Neural progenitor cell (in vitro differentiated cells): ENCODE results near the gene EVL. TPM values are rescaled to one million over a fixed set of nuclear protein-coding genes. Genes with fewer than 3 reads are reported as not detected.

Experiments used
- DNase-seq: peaks from one replicate; pipeline ENCODE4 v3.0.0-alpha.2; 2016; ENCODE audit warnings: low spot score
- H2AFZ ChIP-seq: fragments of 200-600 bp; sonication (generic); replicated peaks from 2 replicates; pipeline ENCODE4 v1.6.1; 2016; ENCODE audit warnings: antibody characterized with exemption
- H3F3A ChIP-seq: fragments of 200-600 bp; sonication (generic); 2 replicates; pipeline ENCODE4 v1.6.1; 2016; ENCODE audit warnings: antibody characterized with exemption, low read depth
- H3K27ac ChIP-seq: fragments of 200-600 bp; sonication (generic); 2 replicates; pipeline ENCODE4 v1.5.1; 2016; ENCODE audit warnings: mild to moderate bottlenecking
- H3K27me3 ChIP-seq: fragments of 200-600 bp; sonication (generic); 2 replicates; pipeline ENCODE4 v1.6.1; 2016; ENCODE audit warnings: mild to moderate bottlenecking, moderate library complexity
- H3K36me3 ChIP-seq: fragments of 200-600 bp; sonication (generic); 2 replicates; pipeline ENCODE4 v1.5.1; 2016
- H3K4me1 ChIP-seq: fragments of 200-600 bp; sonication (generic); 2 replicates; pipeline ENCODE4 v1.6.1; 2016; ENCODE audit warnings: mixed run types
- H3K4me2 ChIP-seq: fragments of 200-600 bp; sonication (generic); 2 replicates; pipeline ENCODE4 v1.6.1; 2016
- H3K4me3 ChIP-seq: fragments of 200-600 bp; sonication (generic); 2 replicates; pipeline ENCODE4 v1.5.1; 2016
- H3K79me2 ChIP-seq: fragments of 200-600 bp; sonication (generic); 2 replicates; pipeline ENCODE4 v1.6.1; 2016; ENCODE audit warnings: low read depth
- H3K9ac ChIP-seq: fragments of 200-600 bp; sonication (generic); 2 replicates; pipeline ENCODE4 v1.6.1; 2016
- H3K9me3 ChIP-seq: fragments of 200-600 bp; sonication (generic); 2 replicates; pipeline ENCODE4 v1.5.1; 2016; ENCODE audit warnings: low read depth
- H4K20me1 ChIP-seq: fragments of 200-600 bp; sonication (generic); 2 replicates; pipeline ENCODE4 v1.6.1; 2016; ENCODE audit warnings: low read depth
- H3K27ac Mint-ChIP-seq: 3 replicates; pipeline ENCODE4 v1.8.0; 2021; ENCODE audit warnings: mixed read lengths
- H3K27me3 Mint-ChIP-seq: 2 replicates; pipeline ENCODE4 v1.8.0; 2022; ENCODE audit warnings: low read depth, mild to moderate bottlenecking, inconsistent platforms, moderate library complexity, mixed read lengths; ENCODE audit not compliant: insufficient read depth
- H3K36me3 Mint-ChIP-seq: 3 replicates; pipeline ENCODE4 v1.8.0; 2021; ENCODE audit warnings: mixed read lengths
- H3K4me1 Mint-ChIP-seq: 3 replicates; pipeline ENCODE4 v1.8.0; 2021; ENCODE audit warnings: mixed read lengths
- H3K4me3 Mint-ChIP-seq: 3 replicates; pipeline ENCODE4 v1.8.0; 2021; ENCODE audit warnings: mild to moderate bottlenecking, moderate library complexity, mixed read lengths
- H3K9me3 Mint-ChIP-seq: 3 replicates; pipeline ENCODE4 v1.8.0; 2020; ENCODE audit warnings: mixed read lengths
- EZH2 ChIP-seq: fragments of 200-600 bp; sonication (generic); IDR thresholded peaks from 2 replicates; pipeline ENCODE4 v1.6.1; 2017; ENCODE audit warnings: antibody characterized with exemption, mild to moderate bottlenecking, moderate library complexity
- EZH2phosphoT487 ChIP-seq: fragments of 200-600 bp; sonication (generic); IDR thresholded peaks from 2 replicates; pipeline ENCODE4 v1.6.1; 2017; ENCODE audit warnings: antibody characterized with exemption
- microRNA counts: library from miRNA; unstranded; fragments of <30 nt; microRNA quantifications from one replicate; lab custom pipeline; 2016
- microRNA-seq: library from miRNA; unstranded; fragments of <30 nt; microRNA quantifications from one replicate; pipeline ENCODE4, GENCODE V29; 2016
- small RNA-seq: library from RNA; depleted of rRNA; stranded (forward); fragments of <200 nt; gene quantifications from one replicate; pipeline ENCODE3, GENCODE V24; 2015
- total RNA-seq: library from RNA; depleted of rRNA; stranded (reverse); fragments of >200 nt; gene quantifications from 2 replicates; pipeline ENCODE4 v1.2.3, GENCODE V29; 2015; ENCODE audit warnings: low replicate concordance
- TF ChIP-seq, protein P1 (sequence below): fragments of 200-600 bp; sonication (generic); IDR thresholded peaks from 2 replicates; pipeline ENCODE4 v1.5.1; 2017; ENCODE audit warnings: antibody characterized with exemption, mild to moderate bottlenecking

Gene EVL
- total RNA-seq, 1 donor from 2014 or later = 49.2 TPM

DNA sequence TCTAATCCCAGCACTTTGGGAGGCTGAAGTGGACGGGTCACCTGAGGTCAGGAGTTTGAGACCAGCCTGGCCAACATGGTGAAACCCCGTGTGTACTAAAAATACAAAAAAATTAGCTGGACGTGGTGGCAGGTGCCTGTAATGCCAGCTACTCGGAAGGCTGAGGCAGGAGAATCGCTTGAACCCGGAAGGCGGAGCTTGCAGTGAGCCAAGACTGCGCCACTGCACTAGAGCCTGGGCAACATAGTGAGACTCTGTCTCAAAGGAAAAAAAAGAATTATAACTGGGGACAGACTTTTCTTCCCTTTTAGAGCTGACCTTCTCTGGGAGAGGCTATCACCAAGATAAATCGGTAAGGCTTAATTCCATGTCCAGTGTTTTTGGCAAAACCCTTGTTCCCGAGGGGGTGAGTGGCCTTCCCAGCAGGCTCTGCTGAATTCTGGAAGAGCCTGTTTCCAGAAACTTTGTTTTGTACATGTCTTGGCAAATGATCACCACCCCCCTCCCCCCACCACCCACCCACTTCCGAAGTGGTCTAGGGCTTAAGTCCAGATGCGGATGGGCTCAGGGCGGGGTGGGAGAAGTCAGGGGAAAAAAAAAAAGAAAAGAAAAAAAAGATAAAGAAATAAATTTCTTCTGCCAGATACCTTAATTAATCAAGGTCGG lies 126.5 kb downstream of the EVL start:
- TF ChIP-seq, protein P1, sequence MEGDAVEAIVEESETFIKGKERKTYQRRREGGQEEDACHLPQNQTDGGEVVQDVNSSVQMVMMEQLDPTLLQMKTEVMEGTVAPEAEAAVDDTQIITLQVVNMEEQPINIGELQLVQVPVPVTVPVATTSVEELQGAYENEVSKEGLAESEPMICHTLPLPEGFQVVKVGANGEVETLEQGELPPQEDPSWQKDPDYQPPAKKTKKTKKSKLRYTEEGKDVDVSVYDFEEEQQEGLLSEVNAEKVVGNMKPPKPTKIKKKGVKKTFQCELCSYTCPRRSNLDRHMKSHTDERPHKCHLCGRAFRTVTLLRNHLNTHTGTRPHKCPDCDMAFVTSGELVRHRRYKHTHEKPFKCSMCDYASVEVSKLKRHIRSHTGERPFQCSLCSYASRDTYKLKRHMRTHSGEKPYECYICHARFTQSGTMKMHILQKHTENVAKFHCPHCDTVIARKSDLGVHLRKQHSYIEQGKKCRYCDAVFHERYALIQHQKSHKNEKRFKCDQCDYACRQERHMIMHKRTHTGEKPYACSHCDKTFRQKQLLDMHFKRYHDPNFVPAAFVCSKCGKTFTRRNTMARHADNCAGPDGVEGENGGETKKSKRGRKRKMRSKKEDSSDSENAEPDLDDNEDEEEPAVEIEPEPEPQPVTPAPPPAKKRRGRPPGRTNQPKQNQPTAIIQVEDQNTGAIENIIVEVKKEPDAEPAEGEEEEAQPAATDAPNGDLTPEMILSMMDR = no peak
- no peak for TF ChIP-seq EZH2phosphoT487
- no peak for TF ChIP-seq EZH2
- Mint-ChIP-seq H3K27ac (no peak overlapping the region), H3K27me3 (no peaks in the 10 kb centered on the region), H3K4me3 (no peak overlapping the region), H3K36me3 (no peaks in the 10 kb centered on the region), H3K9me3 (no peaks in the 10 kb centered on the region), H3K4me1 (peaks cover 4% of the 10 kb centered on the region)
- Histone ChIP-seq H3K9ac (no peak overlapping the region), H3F3A (peaks cover 12% of the 10 kb centered on the region), H3K4me2 (no peak overlapping the region), H3K79me2 (no peaks in the 10 kb centered on the region), H3K4me1 (no peaks in the 10 kb centered on the region), H3K4me3 (no peak overlapping the region), H3K36me3 (no peaks in the 10 kb centered on the region), H4K20me1 (no peaks in the 10 kb centered on the region), H3K27me3 (no peaks in the 10 kb centered on the region), H3K9me3 (no peaks in the 10 kb centered on the region), H3K27ac (no peak overlapping the region), H2AFZ (no peak overlapping the region)
- no peak for DNase-seq

DNA sequence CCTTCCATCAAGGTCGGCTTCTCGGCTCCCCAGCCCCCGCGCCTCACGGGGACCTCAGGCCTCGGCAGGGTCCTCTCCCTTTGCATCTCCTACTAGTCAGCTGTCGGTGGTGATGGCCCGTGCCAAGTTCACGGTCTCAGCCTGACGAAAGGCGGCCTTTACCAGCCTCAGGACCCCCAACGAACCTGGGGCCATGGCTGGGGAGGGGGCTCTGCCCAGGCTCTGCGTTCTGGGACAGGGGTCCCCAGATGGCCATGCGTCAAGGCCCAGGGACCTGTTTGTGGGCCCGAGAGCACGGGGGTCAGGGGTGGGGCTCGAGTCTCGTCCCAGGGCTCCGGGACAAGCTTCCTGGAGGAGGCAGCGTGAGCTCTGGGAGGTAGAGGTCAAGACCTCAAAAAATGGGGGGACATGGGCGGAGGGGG lies 127.0 kb downstream of the EVL start:
- H3K36me3 ChIP-seq = no peaks in the 10 kb centered on the region
- Mint-ChIP-seq H3K36me3 (no peaks in the 10 kb centered on the region), H3K9me3 (no peaks in the 10 kb centered on the region), H3K27me3 (no peaks in the 10 kb centered on the region), H3K4me3 (peak overlapping the region; percentile 70), H3K27ac (no peak overlapping the region), H3K4me1 (peaks cover 4% of the 10 kb centered on the region)
- H2AFZ ChIP-seq = no peak overlapping the region
- H3K79me2 ChIP-seq = no peaks in the 10 kb centered on the region
- no peak overlapping the region for H3K9ac ChIP-seq
- H3F3A ChIP-seq = peaks cover 12% of the 10 kb centered on the region
- no peak for DNase-seq
- peak overlapping the region; percentile 39 for H3K4me3 ChIP-seq
- TF ChIP-seq EZH2phosphoT487 (no peak), EZH2 (no peak)
- TF ChIP-seq, protein P1 = no peak
- no peaks in the 10 kb centered on the region for H3K9me3 ChIP-seq
- H3K27ac ChIP-seq = no peak overlapping the region
- peak overlapping the region; percentile 73 for H3K4me2 ChIP-seq
- no peaks in the 10 kb centered on the region for H3K4me1 ChIP-seq
- no peaks in the 10 kb centered on the region for H4K20me1 ChIP-seq
- H3K27me3 ChIP-seq = no peaks in the 10 kb centered on the region

DNA sequence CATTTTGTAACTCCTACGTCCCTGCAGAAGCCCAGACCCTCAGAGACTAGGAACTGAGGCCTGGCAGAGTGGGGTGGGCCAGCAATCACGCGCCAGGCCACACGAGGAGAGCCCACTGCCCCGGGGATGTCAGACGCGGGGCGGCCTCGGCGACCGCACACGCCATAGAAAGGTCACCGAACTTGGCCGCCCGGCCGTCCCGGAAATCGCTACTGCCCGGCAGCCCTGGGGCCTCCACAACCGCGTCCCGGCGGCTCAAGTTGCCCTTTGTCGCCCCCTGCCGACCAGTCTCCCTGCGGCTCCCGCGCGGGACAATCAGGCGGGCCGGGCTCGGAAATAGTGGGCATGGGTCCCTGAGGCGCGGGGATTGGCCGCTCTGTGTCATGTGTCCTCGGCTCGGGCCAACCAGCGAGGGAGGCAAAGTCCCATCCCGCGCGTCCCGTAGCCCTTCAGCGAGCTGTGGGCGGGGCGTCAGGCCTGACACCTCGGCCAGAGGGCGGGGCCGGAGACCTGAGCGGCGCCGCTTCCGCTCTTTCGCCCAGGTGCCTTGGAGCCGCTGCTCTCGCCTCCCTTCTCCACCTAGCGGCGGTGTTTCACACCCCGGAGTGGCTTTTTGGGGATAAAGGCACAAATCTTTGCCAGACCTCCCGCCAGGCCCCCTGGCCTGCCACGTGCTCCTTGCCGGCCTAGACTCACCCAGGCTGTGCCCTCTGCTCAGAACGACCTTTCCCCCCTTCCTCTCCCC lies 127.6 kb downstream of the EVL start:
- Histone ChIP-seq H3K4me3 (peak overlapping the region; percentile 39), H3K79me2 (no peaks in the 10 kb centered on the region), H4K20me1 (no peaks in the 10 kb centered on the region), H3K36me3 (no peaks in the 10 kb centered on the region), H3K4me1 (no peaks in the 10 kb centered on the region), H3K4me2 (peak overlapping the region; percentile 73), H3K9ac (no peak overlapping the region), H3K27ac (no peak overlapping the region), H3K9me3 (no peaks in the 10 kb centered on the region), H3K27me3 (no peaks in the 10 kb centered on the region), H3F3A (peaks cover 12% of the 10 kb centered on the region), H2AFZ (peak overlapping the region; percentile 27)
- Mint-ChIP-seq H3K4me3 (peak overlapping the region; percentile 83), H3K27me3 (peaks cover 2% of the 10 kb centered on the region), H3K36me3 (no peaks in the 10 kb centered on the region), H3K9me3 (no peaks in the 10 kb centered on the region), H3K4me1 (peaks cover 4% of the 10 kb centered on the region), H3K27ac (peak overlapping the region; percentile 57)
- TF ChIP-seq EZH2phosphoT487 = no peak
- TF ChIP-seq, protein P1 = peak; percentile 79
- TF ChIP-seq EZH2 = peak; percentile 30
- peak; percentile 100 for DNase-seq

MicroRNA genes within 50 kb of the gene (microRNA counts, 767-probe panel; counts per million panel counts)
- microRNA hsa-miR-151b (lab: Ali Mortazavi, UCI) (460 counts per million, percentile 90 among the panel's probes with 10 or more counts), microRNA hsa-miR-342-3p (lab: Ali Mortazavi, UCI) (8,325 counts per million, percentile 95 among the panel's probes with 10 or more counts), microRNA hsa-miR-342-5p (lab: Ali Mortazavi, UCI) (460 counts per million, percentile 90 among the panel's probes with 10 or more counts)

Small RNA genes within 50 kb of the gene (microRNA-seq; reads per million reads assigned to microRNA genes)
- gene MIR151B (1.1 reads per million), gene MIR342 (375 reads per million, percentile 87 among the genes with 10 or more reads in this experiment)

Small RNA genes within 50 kb of the gene (small RNA-seq; reads per million reads assigned to genes)
- gene MIR151B = 0.09 reads per million
- gene MIR342 = 14.7 reads per million, percentile 96 among the genes with 10 or more reads in this experiment

Other genes starting within 250 kb of the EVL start
- gene DEGS2, start 94.2 kb downstream of the EVL start, total RNA-seq = 0.25 TPM in 1 of 2 replicates, not detected in the other
- gene YY1, start 173.7 kb downstream of the EVL start, total RNA-seq = 54.8 and 58.9 TPM in 2 replicates
- 103 and 330 TPM in 2 replicates for gene SLC25A29, start 241.0 kb downstream of the EVL start, total RNA-seq